SK-N-SH treated with all-trans-retinoic acid at 6 μM for 48 hours (cell line): ENCODE results near the gene PHPT1.

Source experiments
- BACH2 ChIP-seq: fragments of 250-450 bp; sonication (Bioruptor Pico); IDR thresholded peaks from 2 replicates; pipeline ENCODE4 v1.9.0; 2021; ENCODE audit warnings: mild to moderate bottlenecking, borderline replicate concordance
- CSRNP3 ChIP-seq: fragments of 250-450 bp; sonication (Bioruptor Pico); IDR thresholded peaks from 2 replicates; pipeline ENCODE4 v1.5.1; 2021; ENCODE audit warnings: mild to moderate bottlenecking, moderate library complexity
- ISL1 ChIP-seq: fragments of 250-450 bp; sonication (Bioruptor Pico); IDR thresholded peaks from 2 replicates; pipeline ENCODE4 v2.1.2; 2022; ENCODE audit warnings: mild to moderate bottlenecking, moderate library complexity
- PATZ1 ChIP-seq: fragments of 250-450 bp; sonication (Bioruptor Pico); IDR thresholded peaks from 2 replicates; pipeline ENCODE4 v1.8.0; 2020; ENCODE audit warnings: mild to moderate bottlenecking, moderate library complexity, borderline replicate concordance
- PPARA ChIP-seq: fragments of 250-450 bp; sonication (Bioruptor Pico); IDR thresholded peaks from 2 replicates; pipeline ENCODE4 v1.5.0; 2020; ENCODE audit warnings: mild to moderate bottlenecking, borderline replicate concordance
- RARB ChIP-seq: fragments of 250-450 bp; sonication (Bioruptor Pico); IDR thresholded peaks from 2 replicates; pipeline ENCODE4 v1.8.0; 2021; ENCODE audit warnings: mild to moderate bottlenecking, moderate library complexity
- SNAI2 ChIP-seq: fragments of 250-450 bp; sonication (Bioruptor Pico); IDR thresholded peaks from 2 replicates; pipeline ENCODE4 v1.5.0; 2020; ENCODE audit warnings: mild to moderate bottlenecking, moderate library complexity
- TCF4 ChIP-seq: fragments of 250-450 bp; sonication (Bioruptor Pico); IDR thresholded peaks from 2 replicates; pipeline ENCODE4 v1.8.0; 2021; ENCODE audit warnings: mild to moderate bottlenecking, moderate library complexity, borderline replicate concordance
- ZFP30 ChIP-seq: fragments of 450-650 bp; formaldehyde crosslinking; IDR thresholded peaks from 2 replicates; pipeline ENCODE4 v1.5.0; 2022; ENCODE audit warnings: mild to moderate bottlenecking, moderate library complexity
- ZNF565 ChIP-seq: fragments of 450-650 bp; formaldehyde crosslinking; conservative IDR thresholded peaks from 2 replicates; pipeline ENCODE4 v1.5.0; 2020; ENCODE audit warnings: low read depth, mild to moderate bottlenecking, moderate library complexity
- ZNF8 ChIP-seq: fragments of 450-650 bp; formaldehyde crosslinking; IDR thresholded peaks from 2 replicates; pipeline ENCODE4 v1.5.0; 2020; ENCODE audit warnings: mild to moderate bottlenecking, moderate library complexity

GRCh38 chr9:136826703-136827582 lies 22.3 kb upstream of the PHPT1 start:
- TF ChIP-seq ZNF565 (CRISPR knock-in tag) (no peak), SNAI2 (CRISPR knock-in tag) (no peak), ZFP30 (CRISPR knock-in tag) (no peak), ISL1 (CRISPR knock-in tag) (no peak), PATZ1 (CRISPR knock-in tag) (no peak), TCF4 (no peak), PPARA (no peak), RARB (CRISPR knock-in tag) (no peak), BACH2 (no peak), ZNF8 (CRISPR knock-in tag) (no peak), CSRNP3 (no peak)
